ENCODE results near the gene KIF6.
"Not testable (repeated sequence)": the region's sequence is repeated elsewhere in the genome, so short reads cannot be mapped to it uniquely, and the experiment has no call there.

Gene KIF6

GRCh38 chr6:39289490-39289889, 435.7 kb downstream of the KIF6 start:
- no peak overlapping the region for H3K4me2 ChIP-seq (ENCODE audit: low read length)
- TF ChIP-seq, protein P1, sequence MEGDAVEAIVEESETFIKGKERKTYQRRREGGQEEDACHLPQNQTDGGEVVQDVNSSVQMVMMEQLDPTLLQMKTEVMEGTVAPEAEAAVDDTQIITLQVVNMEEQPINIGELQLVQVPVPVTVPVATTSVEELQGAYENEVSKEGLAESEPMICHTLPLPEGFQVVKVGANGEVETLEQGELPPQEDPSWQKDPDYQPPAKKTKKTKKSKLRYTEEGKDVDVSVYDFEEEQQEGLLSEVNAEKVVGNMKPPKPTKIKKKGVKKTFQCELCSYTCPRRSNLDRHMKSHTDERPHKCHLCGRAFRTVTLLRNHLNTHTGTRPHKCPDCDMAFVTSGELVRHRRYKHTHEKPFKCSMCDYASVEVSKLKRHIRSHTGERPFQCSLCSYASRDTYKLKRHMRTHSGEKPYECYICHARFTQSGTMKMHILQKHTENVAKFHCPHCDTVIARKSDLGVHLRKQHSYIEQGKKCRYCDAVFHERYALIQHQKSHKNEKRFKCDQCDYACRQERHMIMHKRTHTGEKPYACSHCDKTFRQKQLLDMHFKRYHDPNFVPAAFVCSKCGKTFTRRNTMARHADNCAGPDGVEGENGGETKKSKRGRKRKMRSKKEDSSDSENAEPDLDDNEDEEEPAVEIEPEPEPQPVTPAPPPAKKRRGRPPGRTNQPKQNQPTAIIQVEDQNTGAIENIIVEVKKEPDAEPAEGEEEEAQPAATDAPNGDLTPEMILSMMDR (IDR thresholded peaks at IDR 0.05) = no peak
- H3K9me3 ChIP-seq (ENCODE audit: control insufficient read depth, low read length) = no peaks in the 10 kb centered on the region
- no peak overlapping the region for H3K9ac ChIP-seq
- no peaks in the 10 kb centered on the region for H3K79me2 ChIP-seq
- H3K27me3 ChIP-seq (ENCODE audit: control insufficient read depth, insufficient read depth, low read length) = no peaks in the 10 kb centered on the region
- H2AFZ ChIP-seq = no peak overlapping the region
- no peak overlapping the region for H3K27ac ChIP-seq
- H3K36me3 ChIP-seq (ENCODE audit: control insufficient read depth, insufficient read depth, low read length) = no peaks in the 10 kb centered on the region
- H3K4me1 ChIP-seq = no peaks in the 10 kb centered on the region
- H3K4me3 ChIP-seq (ENCODE audit: low read depth, low read length) = no peak overlapping the region

GRCh38 chr6:39287601-39288000, 437.6 kb downstream of the KIF6 start:
- Histone ChIP-seq H3K27ac (no peak overlapping the region), H2AFZ (no peak overlapping the region), H3K79me2 (no peaks in the 10 kb centered on the region), H3K27me3 (ENCODE audit: control insufficient read depth, insufficient read depth, low read length) (no peaks in the 10 kb centered on the region), H3K36me3 (ENCODE audit: control insufficient read depth, insufficient read depth, low read length) (no peaks in the 10 kb centered on the region), H3K9me3 (ENCODE audit: control insufficient read depth, low read length) (no peaks in the 10 kb centered on the region), H3K4me2 (ENCODE audit: low read length) (no peak overlapping the region), H3K4me3 (ENCODE audit: low read depth, low read length) (no peak overlapping the region), H3K4me1 (no peaks in the 10 kb centered on the region), H3K9ac (no peak overlapping the region)
- TF ChIP-seq, protein P1 (IDR thresholded peaks at IDR 0.05) = no peak

- H3K27ac ChIP-seq = not testable (repeated sequence)
These were observed 438.6 kb downstream of the KIF6 start for GRCh38 chr6:39286596-39286995.

DNA sequence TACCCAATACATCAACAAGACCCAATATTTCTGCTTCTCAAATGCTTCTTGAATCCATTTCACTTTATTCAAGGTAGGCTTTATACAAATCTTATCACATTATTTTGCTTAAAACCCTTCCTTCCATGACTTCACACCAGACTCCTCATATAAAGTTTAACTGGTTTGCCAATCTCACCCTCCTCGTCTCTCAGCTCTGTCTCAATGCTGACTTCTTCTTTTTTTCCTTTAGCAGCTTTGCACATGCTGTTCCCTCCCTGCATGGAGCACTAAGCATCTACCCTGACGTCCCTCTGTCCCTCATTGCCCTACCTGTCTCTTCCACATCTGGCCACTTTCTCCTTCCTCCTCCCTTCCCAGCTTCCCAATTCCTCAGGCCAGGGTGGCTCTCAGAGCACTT, 442.4 kb downstream of the KIF6 start:
- H3K79me2 ChIP-seq = no peaks in the 10 kb centered on the region
- no peak overlapping the region for H3K4me3 ChIP-seq (ENCODE audit: low read depth, low read length)
- no peak overlapping the region for H2AFZ ChIP-seq
- TF ChIP-seq, protein P1 (IDR thresholded peaks at IDR 0.05) = no peak
- H3K27ac ChIP-seq = no peak overlapping the region
- H3K27me3 ChIP-seq (ENCODE audit: control insufficient read depth, insufficient read depth, low read length) = no peaks in the 10 kb centered on the region
- no peak overlapping the region for H3K4me2 ChIP-seq (ENCODE audit: low read length)
- H3K36me3 ChIP-seq (ENCODE audit: control insufficient read depth, insufficient read depth, low read length) = no peaks in the 10 kb centered on the region
- no peak overlapping the region for H3K9ac ChIP-seq
- H3K4me1 ChIP-seq = no peaks in the 10 kb centered on the region
- no peaks in the 10 kb centered on the region for H3K9me3 ChIP-seq (ENCODE audit: control insufficient read depth, low read length)

More at GRCh38 chr6:39286596-39286995, 438.6 kb downstream of the KIF6 start:
- H2AFZ ChIP-seq; H3K4me1 ChIP-seq; H3K27me3 ChIP-seq (ENCODE audit: control insufficient read depth, insufficient read depth, low read length); H3K9ac ChIP-seq; H3K4me3 ChIP-seq (ENCODE audit: low read depth, low read length); H3K9me3 ChIP-seq (ENCODE audit: control insufficient read depth, low read length); H3K36me3 ChIP-seq (ENCODE audit: control insufficient read depth, insufficient read depth, low read length); H3K79me2 ChIP-seq; H3K4me2 ChIP-seq (ENCODE audit: low read length): not testable (repeated sequence)

GRCh38 chr6:39281312-39281980, 443.8 kb downstream of the KIF6 start:
- no peaks in the 10 kb centered on the region for H3K79me2 ChIP-seq
- TF ChIP-seq, protein P1 (IDR thresholded peaks at IDR 0.05) = no peak
- H3K27me3 ChIP-seq (ENCODE audit: control insufficient read depth, insufficient read depth, low read length) = no peaks in the 10 kb centered on the region
- no peak overlapping the region for H3K4me3 ChIP-seq (ENCODE audit: low read depth, low read length)
- no peaks in the 10 kb centered on the region for H3K36me3 ChIP-seq (ENCODE audit: control insufficient read depth, insufficient read depth, low read length)
- no peak overlapping the region for H3K27ac ChIP-seq
- H2AFZ ChIP-seq = no peak overlapping the region
- H3K9ac ChIP-seq = no peak overlapping the region
- H3K4me2 ChIP-seq (ENCODE audit: low read length) = no peak overlapping the region
- H3K4me1 ChIP-seq = no peaks in the 10 kb centered on the region
- no peaks in the 10 kb centered on the region for H3K9me3 ChIP-seq (ENCODE audit: control insufficient read depth, low read length)
